Glutamatergic neuron (in vitro differentiated cells): Measurements from ENCODE around the gene CSAD. TPM values are rescaled to one million over a fixed set of nuclear protein-coding genes. Genes with fewer than 3 reads are reported as not detected.
"Not testable (repeated sequence)": the region's sequence is repeated elsewhere in the genome, so short reads cannot be mapped to it uniquely, and the experiment has no call there.

Source experiments
- DNase-seq: peaks from one replicate; pipeline ENCODE4 v3.0.0; 2022
- H3K27ac Mint-ChIP-seq: one replicate; pipeline ENCODE4 v1.8.0; 2020; ENCODE audit warnings: mild to moderate bottlenecking, mixed read lengths, inconsistent platforms; ENCODE audit not compliant: unreplicated experiment
- H3K27me3 Mint-ChIP-seq: one replicate; pipeline ENCODE4 v1.8.0; 2020; ENCODE audit warnings: mild to moderate bottlenecking, moderate library complexity, mixed read lengths, inconsistent platforms; ENCODE audit not compliant: unreplicated experiment
- H3K36me3 Mint-ChIP-seq: one replicate; pipeline ENCODE4 v1.8.0; 2020; ENCODE audit warnings: mild to moderate bottlenecking, mixed read lengths, inconsistent platforms; ENCODE audit not compliant: unreplicated experiment
- H3K4me1 Mint-ChIP-seq: one replicate; pipeline ENCODE4 v1.8.0; 2020; ENCODE audit warnings: mild to moderate bottlenecking, low read depth, mixed read lengths, inconsistent platforms; ENCODE audit not compliant: unreplicated experiment
- H3K4me3 Mint-ChIP-seq: one replicate; pipeline ENCODE4 v1.8.0; 2020; ENCODE audit warnings: mild to moderate bottlenecking, mixed read lengths, inconsistent platforms; ENCODE audit not compliant: unreplicated experiment
- H3K9me3 Mint-ChIP-seq: one replicate; pipeline ENCODE4 v1.8.0; 2020; ENCODE audit warnings: mild to moderate bottlenecking, moderate library complexity, mixed read lengths, inconsistent platforms; ENCODE audit not compliant: unreplicated experiment
- CTCF ChIP-seq: fragments of 200-600 bp; sonication (generic); IDR thresholded peaks from one replicate; pipeline ENCODE4 v1.5.0; 2021; ENCODE audit not compliant: partially characterized antibody, unreplicated experiment
- total RNA-seq: library from RNA; stranded (reverse); fragmentation: NEBNext Ultra II Directional; extraction: Animal tissue kit (Norgen Biotek cat#: 25700); gene quantifications from one replicate; pipeline ENCODE4 v1.2.1, GENCODE V29; 2021; ENCODE audit not compliant: unreplicated experiment

CSAD gene
- total RNA-seq, 1 donor from 2014 or later = 34.5 TPM

- peaks cover 2% of the 10 kb centered on the region for H3K27me3 Mint-ChIP-seq
- DNase-seq = no peak
- H3K27ac Mint-ChIP-seq = no peak overlapping the region
- H3K36me3 Mint-ChIP-seq = no peaks in the 10 kb centered on the region
- H3K4me3 Mint-ChIP-seq = no peak overlapping the region
- no peak for TF ChIP-seq CTCF
- H3K9me3 Mint-ChIP-seq = peaks cover 3% of the 10 kb centered on the region
- no peaks in the 10 kb centered on the region for H3K4me1 Mint-ChIP-seq
Observed at GRCh38 chr12:53204351-53204750, 23.6 kb upstream of the CSAD start.

- not testable (repeated sequence) for H3K4me3 Mint-ChIP-seq, H3K36me3 Mint-ChIP-seq, H3K9me3 Mint-ChIP-seq, H3K27ac Mint-ChIP-seq, DNase-seq, H3K4me1 Mint-ChIP-seq
- H3K27me3 Mint-ChIP-seq = peaks cover 11% of the 10 kb centered on the region
Observed at GRCh38 chr12:53202316-53202715, 21.6 kb upstream of the CSAD start.

DNA sequence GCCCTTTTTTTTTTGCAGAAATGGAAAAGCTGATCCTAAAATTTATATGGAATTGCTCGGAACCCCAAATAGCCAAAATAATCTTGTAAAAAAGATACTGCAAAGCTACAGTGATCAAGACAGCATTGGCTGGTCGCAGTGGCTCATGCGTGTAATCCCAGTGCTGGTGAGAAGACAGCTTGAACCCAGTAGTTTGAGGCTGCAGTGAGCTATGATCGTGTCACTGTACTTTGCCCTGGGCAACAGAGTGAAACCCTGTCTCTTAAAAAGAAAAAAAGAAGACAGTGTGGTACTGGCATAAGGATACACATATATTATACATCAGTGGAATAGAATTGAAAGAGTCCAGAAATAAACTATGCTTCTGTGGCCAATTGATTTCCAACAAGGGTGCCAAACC lies 20.9 kb upstream of the CSAD start:
- no peak for DNase-seq
- Mint-ChIP-seq H3K27me3 (peaks cover 14% of the 10 kb centered on the region), H3K27ac (no peak overlapping the region), H3K36me3 (no peaks in the 10 kb centered on the region), H3K4me3 (no peak overlapping the region), H3K9me3 (peaks cover 3% of the 10 kb centered on the region), H3K4me1 (no peaks in the 10 kb centered on the region)
- TF ChIP-seq CTCF = no peak

GRCh38 chr12:53201177-53201541 lies 20.4 kb upstream of the CSAD start:
- H3K4me1 Mint-ChIP-seq = no peaks in the 10 kb centered on the region
- H3K4me3 Mint-ChIP-seq = no peak overlapping the region
- H3K27me3 Mint-ChIP-seq = peaks cover 14% of the 10 kb centered on the region
- H3K9me3 Mint-ChIP-seq = peaks cover 3% of the 10 kb centered on the region
- TF ChIP-seq CTCF = no peak
- no peak overlapping the region for H3K27ac Mint-ChIP-seq
- no peaks in the 10 kb centered on the region for H3K36me3 Mint-ChIP-seq
- DNase-seq = no peak

DNA sequence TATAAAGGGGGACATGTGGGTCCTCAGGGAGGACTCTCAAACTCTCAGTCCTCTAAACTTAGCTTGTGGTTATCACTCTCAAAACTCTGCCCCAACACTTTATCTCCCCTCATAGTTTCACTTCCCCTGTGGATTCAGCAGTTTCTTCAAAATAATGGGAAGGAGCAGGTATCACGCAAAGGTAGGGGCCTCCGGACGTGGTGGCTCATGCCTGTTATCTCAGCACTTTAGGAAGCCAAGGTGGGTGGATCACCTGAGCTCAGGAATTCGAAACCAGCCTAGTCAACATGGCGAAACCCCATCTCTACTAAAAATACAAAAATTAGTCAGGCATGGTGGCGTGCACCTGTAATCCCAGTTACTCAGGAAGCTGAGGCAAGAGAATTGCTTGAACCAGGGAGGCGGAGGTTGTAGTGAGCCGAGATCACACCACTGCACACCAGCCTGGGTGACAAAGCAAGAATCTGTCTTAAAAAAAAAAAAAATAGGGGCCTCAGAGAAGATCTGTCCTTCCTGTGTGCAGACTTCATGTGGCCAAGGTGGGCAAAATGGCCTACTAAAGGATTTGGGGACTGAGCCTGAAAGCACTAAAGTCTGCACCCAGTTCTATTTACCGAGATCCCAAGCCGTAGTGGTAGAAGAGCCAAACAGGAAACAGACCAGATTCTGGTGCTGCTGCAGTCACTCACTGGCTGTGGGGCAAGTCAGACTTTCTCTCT lies 19.9 kb upstream of the CSAD start:
- Mint-ChIP-seq H3K9me3 (peaks cover 3% of the 10 kb centered on the region), H3K4me1 (no peaks in the 10 kb centered on the region), H3K4me3 (no peak overlapping the region), H3K27ac (no peak overlapping the region), H3K36me3 (no peaks in the 10 kb centered on the region), H3K27me3 (peaks cover 16% of the 10 kb centered on the region)
- DNase-seq = no peak
- TF ChIP-seq CTCF = no peak
